CD4-positive, alpha-beta T cell treated with Interleukin-21 for 1 hour (primary cell): ENCODE results near the gene CCNB2.
"Not testable (repeated sequence)": the region's sequence is repeated elsewhere in the genome, so short reads cannot be mapped to it uniquely, and the experiment has no call there.

Experiments
- DNase-seq: peaks from one replicate; pipeline ENCODE4 v3.0.0-alpha.2; 2020

CCNB2 gene

DNA sequence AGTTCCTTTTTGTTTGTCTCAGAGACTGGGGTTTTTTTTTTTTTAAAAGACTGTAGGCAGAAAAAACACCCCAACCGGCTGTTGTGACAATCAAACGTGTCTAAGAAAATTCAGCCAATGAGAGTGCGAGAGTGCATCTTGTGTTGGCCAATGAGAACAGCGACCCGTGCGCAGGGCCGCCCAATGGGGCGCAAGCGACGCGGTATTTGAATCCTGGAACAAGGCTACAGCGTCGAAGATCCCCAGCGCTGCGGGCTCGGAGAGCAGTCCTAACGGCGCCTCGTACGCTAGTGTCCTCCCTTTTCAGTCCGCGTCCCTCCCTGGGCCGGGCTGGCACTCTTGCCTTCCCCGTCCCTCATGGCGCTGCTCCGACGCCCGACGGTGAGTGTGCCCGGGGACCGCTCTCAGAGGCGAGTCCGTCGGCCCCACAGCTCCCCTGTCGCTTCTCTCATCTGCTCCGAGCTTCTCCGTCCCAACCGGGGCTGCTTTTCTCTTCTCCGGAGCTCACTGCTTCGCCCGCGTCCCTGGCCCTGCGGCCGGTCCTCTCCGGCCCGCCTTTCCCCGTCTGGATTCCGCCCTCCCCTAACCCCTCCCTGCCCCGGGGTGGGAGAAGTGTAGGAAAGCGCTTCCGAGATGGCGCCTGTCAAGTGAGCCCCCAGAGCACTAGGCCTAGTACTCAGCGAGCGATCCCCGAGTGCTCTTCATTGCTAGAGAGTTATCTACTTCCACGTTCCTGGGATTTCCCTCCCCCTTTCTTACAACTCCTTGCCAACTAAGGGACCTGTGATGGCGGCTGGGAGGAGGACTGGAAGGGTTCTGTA is at the start of gene CCNB2:
CCNB2 (plus strand) TSS at position 235 of the 821 bp plus-strand sequence; CDS start at position 358, 123 bp downstream.
- peak; percentile 93 for DNase-seq

DNA sequence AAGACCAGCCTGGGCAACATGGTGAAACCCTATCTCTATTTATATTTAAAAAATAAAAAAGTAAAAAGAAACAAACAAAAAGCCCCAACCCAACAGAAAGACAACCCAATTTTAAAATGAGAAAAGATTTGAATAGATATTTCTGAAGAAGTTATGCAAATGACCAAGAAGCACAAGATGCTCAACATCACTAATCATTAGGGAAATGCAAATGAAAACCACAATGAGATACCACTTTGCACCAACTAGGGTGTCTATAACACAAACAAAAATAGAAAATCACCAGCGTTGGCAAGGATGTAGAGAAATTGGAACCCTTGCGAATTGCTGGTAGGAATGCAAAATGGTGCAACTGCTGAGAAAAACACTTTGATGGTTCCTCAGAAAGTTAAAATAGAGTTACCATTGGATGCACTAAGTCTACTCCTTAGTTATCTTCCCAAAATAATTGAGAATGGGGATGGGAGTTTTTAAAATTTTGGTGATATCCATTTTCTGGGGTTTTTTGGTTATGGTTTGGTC is 45.8 kb upstream of the CCNB2 start:
- DNase-seq: no peak

DNA sequence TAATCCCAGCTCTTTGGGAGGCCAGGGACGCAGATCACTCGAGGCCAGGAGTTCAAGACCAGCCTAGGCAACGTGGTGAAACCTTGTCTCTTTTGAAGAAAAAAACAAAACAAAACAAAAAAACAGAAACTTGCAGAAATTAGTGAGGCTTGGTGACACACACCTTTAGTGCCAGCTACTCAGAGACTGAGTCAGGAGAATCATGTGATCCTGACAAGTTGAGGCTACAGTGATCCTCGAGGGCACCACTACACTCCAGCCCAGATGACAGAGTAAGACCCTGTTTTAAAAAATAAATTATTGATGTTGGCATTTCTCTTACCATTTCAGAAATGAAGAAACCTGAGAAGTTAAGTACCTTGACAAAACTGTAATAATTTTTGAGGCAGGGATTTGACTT is 44.6 kb upstream of the CCNB2 start:
- DNase-seq: no peak

DNA sequence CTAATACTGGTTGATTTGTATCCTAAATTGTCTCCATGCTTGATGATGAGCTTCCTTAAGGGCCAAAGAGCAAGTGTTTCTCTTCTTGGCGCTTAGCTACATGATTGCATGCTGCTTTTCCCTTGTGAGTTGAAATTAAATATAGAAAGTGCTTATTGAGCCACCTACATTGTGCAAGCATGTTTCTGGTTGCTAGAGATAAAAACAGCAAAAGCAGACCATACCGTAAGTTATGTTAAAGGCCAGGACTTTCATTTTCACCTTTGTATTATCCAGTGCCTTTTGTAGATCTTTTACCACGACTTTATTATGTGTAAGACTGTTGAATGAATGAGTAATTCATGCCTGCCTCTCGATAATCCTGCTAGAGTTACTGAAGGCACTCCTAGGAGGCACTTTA is 41.9 kb upstream of the CCNB2 start:
- DNase-seq: no peak

DNA sequence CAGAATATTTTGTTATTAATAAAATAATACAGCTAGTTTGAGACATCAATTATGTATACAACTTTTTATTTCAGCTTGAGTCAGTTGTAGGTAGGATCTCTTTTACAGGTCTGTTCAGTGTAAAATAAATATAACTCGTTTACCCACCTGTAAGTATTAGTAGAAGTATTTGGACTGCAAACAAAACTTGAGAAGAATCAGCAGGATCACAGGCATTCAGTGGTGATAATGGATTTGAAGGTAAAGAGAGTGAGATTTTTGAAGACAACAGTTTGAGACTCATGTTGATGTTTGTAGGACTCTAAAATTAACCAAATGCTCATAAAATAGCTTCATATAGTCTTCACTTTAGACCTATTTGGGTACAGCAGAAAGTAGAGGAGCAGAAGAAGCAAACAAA is 35.5 kb upstream of the CCNB2 start:
- no peak for DNase-seq

DNA sequence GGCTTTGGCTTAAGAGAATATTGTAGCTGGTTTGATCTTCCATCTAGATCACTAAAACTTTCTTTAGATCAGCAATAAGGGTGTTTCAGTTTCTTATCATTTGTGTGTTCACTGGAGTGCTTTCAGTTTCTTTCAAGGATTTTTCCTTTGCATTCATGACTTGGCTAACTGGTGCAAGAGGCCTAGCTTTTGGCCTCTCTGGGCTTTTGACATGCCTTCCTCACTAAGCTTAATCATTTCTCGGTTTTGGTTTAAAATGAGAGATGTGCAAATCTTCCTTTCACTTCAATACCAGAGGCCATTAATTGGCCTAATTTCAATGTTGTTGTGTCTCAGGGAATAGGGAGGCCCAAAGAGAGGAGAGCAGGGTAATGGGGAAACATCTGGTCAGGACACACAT is 30.3 kb upstream of the CCNB2 start:
- no peak for DNase-seq

DNA sequence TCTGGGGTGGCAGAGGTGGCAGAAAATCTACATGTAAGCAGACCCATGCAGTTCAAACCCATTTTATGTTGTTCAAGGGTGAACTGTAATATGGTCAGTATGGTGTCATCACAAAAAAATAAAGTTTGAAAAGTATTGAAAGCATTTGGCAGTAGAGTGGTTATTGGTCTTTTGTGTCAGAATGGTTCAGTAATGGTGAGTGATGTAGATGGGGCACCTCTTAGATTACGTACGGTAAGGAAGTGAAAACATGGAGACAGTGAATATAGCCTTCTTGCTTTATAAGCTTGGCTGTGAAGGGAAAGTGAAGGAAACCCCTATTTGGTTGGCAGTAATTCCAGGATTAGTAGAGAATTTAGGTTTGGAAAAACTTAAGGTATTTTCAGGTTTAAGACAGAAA is 17.2 kb upstream of the CCNB2 start:
- no peak for DNase-seq

DNA sequence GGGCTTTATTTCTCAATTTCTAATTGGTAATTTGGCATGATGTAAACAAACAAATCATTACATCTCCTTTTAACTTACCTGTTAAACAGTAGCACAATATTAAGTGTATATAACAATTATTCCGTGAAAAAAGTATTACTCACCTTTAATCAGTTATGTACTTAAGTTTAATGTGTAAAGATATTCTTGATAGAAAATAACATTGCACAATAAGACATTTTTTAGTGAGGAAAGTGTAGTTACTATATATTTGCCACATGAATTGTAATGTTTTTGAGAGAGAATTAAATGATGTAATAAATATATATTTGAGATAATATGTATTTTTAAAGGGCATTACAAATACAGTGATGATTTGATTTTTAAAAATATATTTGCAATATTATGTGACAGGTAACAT is 10.9 kb upstream of the CCNB2 start:
- DNase-seq: no peak

DNA sequence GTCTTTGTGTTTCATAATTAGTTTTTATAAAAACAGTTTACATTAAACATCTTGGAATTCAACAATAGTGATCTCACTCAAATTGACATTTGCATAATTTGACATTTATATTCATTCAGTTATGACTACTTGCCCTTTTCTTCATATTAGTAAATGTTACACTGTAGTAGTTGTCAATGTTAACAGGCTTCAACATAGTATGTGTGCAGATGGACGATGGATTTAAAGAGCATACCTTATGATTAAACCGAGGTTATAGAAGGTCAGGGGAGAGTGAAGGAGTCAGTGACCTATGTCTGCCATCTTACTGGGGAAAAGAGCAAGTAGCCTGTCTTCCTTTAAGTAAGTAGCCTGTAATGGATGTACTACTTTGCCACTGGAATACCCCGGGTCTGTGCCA is 8.5 kb upstream of the CCNB2 start:
- DNase-seq: no peak

DNA sequence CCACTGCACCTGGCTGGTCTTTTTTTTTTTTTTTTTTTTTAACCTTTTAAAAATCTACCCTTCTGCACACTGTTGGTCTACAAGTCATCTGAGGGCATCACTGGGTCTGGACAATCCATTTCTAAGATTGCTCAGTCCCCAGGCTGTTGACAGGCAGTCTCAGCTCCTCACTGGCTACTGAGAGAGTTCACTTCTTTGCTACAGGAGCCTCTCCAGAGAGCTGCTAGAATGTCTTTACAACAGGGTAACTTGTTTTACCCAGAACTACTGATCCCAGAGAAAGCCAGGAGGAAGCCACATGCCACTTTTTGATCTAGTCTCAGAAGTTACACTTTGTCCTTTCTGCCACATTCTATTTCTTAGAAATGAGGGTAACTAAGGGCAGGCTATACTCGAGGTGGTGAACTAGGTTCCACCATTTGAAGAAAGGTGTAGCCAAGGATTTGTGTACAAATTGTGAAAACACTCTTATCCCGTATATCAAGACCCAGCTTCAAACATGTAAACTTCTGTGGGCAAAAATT is 5.7 kb upstream of the CCNB2 start:
- no peak for DNase-seq

DNA sequence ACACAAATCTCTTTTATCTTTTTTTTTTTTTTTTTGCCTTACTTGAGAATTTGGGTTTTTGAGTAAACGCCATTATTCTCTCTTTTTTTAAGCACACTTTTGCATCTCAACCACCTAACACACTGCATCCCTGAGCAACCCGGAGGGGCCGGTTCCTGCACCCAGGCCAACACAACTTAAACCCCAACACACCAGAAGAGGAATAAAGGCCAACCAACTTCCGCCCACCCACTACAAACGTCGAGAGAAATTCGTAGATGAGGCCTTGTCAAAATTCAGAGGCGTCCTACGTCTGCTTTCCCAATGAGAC is 389 bp upstream of the CCNB2 start:
- DNase-seq: no peak

DNA sequence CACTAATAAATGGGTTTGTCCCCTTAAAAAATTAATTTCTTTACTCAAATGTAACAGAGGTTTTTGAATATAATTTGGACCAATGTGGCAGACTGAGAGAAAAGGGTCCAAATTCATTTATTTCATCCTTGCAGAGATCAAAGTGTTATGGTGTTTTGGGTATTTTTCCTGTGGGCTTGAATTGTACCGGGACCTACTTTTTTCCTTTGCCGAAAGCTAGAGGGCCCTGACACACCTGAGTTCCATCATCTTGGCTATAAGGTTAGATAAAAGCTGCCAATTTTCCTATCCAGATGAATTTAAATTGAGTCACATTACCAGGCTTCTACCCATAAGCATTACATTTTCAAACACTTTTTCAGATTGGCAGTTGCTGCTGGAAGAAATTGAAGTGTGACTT is 908 bp downstream of the CCNB2 start:
- no peak for DNase-seq

DNA sequence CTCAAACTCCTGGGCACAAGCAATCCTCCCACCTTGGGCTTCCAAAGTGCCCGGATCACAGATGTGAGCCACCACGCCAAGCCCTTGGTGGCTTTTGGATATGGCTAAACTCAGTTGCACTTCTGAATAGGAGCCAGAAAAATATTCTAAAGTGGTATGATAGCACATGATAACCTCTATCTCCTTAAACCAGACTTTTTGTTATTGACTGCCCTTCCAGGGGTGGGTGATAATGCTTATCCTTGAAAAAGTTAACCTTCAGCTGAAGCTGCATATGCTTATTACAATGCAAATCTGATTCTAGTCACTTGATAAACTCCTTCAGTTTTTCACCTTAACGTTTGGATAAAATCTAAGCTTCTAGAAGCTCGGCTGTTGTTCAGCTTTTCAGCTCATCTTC is 6.3 kb downstream of the CCNB2 start:
- DNase-seq: no peak

DNA sequence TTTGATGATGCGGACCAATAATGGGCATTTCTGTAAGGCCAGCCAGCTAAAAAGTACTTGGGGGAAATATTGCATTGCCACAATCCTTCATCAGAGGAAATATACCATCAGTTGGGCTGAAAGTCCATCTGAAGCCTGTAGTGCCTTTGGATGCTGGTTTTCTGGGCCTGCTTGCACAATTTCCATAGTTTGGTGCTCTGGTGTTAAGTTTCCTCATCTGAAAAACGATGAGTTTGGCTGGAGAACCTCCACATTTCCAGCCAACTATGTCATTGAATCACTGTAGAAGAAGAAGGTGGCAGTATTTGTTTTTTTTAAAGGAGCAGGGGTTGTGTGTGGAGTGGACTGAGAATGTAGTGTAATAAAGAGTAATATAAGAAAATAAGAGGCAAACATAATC is 10.1 kb downstream of the CCNB2 start:
- DNase-seq: no peak

DNA sequence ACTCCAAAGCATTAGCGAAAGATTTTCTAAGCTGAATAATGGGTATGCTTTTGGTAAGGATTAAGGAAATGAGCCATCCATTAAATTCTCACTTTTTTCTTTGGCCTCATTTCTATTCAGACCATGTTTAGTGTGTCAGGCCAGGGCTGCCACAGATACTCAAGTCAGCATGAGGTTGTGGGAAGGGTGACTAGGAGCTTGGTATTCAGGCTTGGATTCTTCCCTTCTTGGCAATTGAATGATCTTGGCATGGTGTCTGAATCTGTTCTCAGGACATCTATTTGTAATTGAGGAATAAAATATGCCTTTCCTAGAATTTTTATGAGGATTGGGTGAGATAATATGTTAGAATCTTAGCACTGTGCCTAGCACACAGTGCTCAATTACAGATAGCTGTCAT is 11.2 kb downstream of the CCNB2 start:
- DNase-seq: no peak

DNA sequence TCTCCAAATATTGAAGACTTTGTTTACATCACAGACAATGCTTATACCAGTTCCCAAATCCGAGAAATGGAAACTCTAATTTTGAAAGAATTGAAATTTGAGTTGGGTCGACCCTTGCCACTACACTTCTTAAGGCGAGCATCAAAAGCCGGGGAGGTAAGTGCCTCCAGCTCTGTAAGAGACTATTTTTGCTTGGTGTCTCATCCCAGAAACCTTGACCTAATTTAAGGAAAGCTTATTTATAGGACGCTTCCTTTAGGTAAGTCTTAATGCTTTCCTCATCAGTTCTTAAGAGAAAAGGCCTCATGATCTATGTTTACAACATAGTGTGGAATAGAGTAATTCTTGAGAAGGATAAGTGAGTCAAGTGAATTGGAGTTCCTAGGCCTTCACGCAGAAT is 11.8 kb downstream of the CCNB2 start:
- no peak for DNase-seq

DNA sequence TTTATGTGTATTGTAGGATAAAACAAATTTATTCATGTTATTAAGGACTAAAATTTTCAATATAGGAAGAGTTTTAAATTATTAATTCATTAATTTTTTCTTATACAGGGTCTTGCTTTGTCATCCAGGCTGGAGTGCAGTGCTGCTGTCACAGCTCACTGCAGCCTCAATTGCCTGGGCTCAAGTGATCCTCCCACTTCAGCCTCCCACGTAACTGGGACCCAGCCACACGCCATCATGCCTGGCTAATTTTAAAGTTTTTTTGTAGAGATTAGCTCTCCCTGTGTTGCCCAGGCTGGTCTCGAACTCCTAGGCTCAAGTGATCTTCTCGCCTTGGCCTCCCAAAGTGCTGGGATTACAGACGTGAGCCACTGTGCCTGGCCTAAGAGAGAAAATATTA is 14.7 kb downstream of the CCNB2 start:
- no peak for DNase-seq

DNA sequence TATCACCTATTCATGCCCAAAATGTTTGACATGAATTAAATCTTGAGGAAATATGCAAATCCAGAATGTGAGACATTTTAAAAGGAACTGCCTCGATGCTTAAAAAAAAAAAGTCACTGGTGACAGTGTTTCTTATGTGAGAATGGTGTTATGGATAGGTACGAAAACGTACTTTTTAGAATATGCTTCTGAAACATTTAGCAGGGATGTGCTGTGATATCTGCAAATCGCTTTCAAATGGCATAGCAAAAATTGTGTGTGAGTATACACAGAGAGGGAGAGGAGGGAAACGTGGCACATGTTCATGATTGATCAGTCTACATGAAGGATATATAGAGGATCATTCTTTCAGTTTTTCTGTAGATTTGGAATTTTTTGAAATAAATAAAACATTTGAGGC is 16.0 kb downstream of the CCNB2 start:
- DNase-seq: no peak

DNA sequence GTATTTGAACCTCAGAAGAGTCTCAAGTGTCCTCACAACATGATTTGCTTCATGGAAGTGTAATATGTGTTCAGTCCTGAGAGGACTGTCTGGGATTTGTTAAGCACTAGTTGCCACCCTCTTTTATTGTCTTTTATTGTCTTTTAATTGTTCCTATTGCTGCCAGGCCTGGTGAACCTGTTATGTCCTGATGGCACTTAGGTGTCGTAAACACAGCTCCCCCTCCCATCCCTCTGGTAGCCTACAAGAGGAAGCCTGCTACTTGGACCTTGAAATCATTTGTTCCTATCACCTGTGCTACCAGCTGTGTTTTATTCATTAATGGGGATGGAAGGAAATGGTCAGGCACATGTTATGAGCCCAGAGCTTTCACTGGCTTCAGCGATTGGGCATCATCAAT is 19.3 kb downstream of the CCNB2 start:
- DNase-seq: no peak

DNA sequence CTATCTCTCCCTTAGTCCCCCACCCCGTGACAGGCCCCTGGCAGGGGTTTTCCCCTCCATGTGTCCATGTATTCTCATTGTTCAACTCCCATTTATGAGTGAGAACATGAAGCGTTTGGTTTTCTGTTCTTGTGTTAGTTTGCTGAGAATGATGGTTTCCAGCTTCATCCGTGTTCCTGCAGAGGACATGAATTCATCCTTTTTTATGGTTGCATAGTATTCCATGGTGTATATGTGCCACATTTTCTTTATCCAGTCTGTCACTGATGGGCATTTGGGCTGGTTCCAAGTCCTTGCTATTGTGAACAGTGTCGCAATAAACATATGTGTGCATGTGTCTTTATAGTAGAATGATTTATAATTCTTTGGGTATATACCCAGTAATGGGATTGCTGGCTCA is 20.7 kb downstream of the CCNB2 start:
- DNase-seq: not testable (repeated sequence)

DNA sequence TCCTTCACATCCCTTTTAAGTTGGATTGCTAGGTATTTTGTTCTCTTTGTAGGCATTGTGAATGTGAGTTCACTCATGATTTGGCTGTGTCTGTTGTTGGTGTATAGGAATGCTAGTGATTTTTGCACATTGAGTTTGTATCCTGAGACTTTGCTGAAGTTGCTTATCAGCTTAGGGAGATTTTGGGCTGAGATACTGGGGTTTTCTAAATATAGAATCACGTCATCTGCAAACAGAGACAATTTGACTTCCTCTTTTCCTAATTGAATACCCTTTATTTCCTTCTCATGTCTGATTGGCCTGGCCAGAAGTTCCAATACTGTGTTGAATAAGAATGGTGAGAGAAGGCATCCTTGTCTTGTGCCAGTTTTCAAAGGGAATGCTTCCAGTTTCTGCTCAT is 22.3 kb downstream of the CCNB2 start:
- not testable (repeated sequence) for DNase-seq

DNA sequence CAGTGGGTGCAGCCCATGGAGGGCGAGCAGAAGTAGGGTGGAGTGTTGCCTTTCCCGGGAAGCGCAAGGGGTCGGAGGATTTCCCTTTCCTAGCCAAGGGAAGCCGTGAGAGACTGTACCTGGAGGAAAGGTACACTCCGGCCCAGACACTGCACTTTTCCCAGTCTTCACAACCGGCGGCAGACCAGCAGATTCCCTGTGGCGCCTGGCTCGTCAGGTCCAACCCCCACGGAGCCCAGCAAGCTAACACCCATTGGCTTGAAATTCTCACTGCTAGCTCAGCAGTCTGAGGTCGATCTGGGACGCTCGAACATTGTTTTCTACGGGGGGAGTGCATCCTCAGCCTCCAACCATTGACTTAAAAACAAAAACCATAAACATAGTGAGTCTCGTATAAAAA is 26.5 kb downstream of the CCNB2 start:
- no peak for DNase-seq

DNA sequence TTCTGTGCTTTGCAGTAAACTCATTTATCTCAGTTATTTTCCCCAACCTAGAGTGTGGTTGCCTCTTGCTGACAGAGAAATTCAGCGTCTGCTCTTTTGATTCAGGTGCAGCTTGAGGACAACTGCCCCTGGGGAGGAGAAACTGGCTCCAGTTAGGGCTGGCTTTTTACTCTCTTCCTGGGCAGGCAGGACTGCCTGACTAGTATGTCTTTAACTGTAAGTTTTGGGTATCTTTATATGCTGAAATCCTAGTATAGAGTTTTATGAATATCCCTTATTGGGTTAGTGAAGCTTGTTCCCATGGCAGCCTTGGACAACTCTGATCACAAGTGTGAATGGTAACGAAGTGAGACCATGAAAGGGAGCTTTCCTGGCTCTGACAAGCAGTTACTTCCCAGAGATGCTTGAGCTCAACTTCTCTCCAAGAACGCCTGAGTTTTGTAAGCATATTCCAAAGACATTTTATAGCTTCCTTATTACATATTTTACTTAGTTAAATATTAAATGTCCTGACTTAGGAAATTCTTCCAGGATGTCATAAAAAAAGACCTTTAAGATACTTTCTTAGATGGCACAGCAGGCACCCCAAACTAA is 27.1 kb downstream of the CCNB2 start:
- no peak for DNase-seq

DNA sequence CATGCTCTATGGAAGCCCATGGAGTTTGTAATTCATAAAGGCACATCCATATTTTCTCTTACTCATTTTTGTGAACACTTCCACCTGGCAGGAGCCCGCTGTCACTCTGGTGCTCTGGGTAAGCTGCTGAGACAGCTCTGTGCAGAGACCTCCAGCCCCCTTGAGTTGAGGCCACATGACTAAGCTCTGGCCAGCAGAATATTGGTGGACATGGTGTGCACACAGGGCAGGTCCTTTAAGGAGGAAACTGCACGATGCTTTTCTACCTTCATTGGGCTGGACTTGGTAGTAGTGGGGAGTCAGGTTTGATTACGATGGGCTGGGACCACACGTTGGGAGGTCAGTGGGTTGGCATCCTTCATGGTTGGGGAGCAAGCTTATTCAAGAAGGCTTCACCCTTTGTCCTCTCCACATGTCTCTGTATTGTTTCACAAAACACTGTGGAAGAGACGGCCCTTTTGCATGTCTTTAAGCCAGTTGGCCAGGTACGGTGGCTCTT is 29.0 kb downstream of the CCNB2 start:
- DNase-seq: no peak
